SK-N-SH (cell line): Measurements from ENCODE around the gene GPR171.

Experiments
- CHD2 ChIP-seq: fragments of 150-350 bp; IDR thresholded peaks from 2 replicates; pipeline ENCODE4 v1.6.1; 2018; ENCODE audit warnings: low read length; ENCODE audit not compliant: partially characterized antibody
- CTCF ChIP-seq: fragments of 200-600 bp; sonication (generic); IDR thresholded peaks from 2 replicates; pipeline ENCODE4 v1.6.1; 2017; ENCODE audit warnings: antibody characterized with exemption, mild to moderate bottlenecking, moderate library complexity
- EP300 ChIP-seq, 2 experiments: IDR thresholded peaks; 2 replicates each; pipeline versions ENCODE4 v1.4.0 to v1.6.1; 2012; ENCODE audit warnings: borderline replicate concordance in 1 of 2, low read depth in 1 of 2, low read length in 1 of 2
- GATA2 ChIP-seq: sonication (generic); formaldehyde crosslinking; IDR thresholded peaks from 2 replicates; pipeline ENCODE4 v1.5.0; 2020; ENCODE audit warnings: mild to moderate bottlenecking, missing genetic modification reagents
- NFIC ChIP-seq: IDR thresholded peaks from 2 replicates; pipeline ENCODE4 v1.4.0; 2012; ENCODE audit warnings: borderline replicate concordance
- PBX3 ChIP-seq: IDR thresholded peaks from 2 replicates; pipeline ENCODE4; 2012
- POLR2AphosphoS5 ChIP-seq: IDR thresholded peaks from 2 replicates; pipeline ENCODE4 v1.6.1; 2012; ENCODE audit warnings: low read depth, low read length
- RAD21 ChIP-seq: IDR thresholded peaks from 2 replicates; pipeline ENCODE4 v1.6.1; 2012; ENCODE audit warnings: mild to moderate bottlenecking, low read length
- REST ChIP-seq: IDR thresholded peaks from 2 replicates; pipeline ENCODE4 v1.6.1; 2012; ENCODE audit warnings: mild to moderate bottlenecking, low read depth, low read length, moderate library complexity
- RFX5 ChIP-seq: IDR thresholded peaks from 2 replicates; pipeline ENCODE4 v1.6.1; 2012; ENCODE audit warnings: mild to moderate bottlenecking, improper control_type of control experiment, low read length
- TAF1 ChIP-seq: IDR thresholded peaks from 2 replicates; pipeline ENCODE4 v1.6.1; 2012; ENCODE audit warnings: low read depth, mild to moderate bottlenecking, low read length, moderate library complexity, borderline replicate concordance
- TCF12 ChIP-seq: IDR thresholded peaks from 2 replicates; pipeline ENCODE4 v1.4.0; 2012
- TEAD4 ChIP-seq: IDR thresholded peaks from 2 replicates; pipeline ENCODE4 v1.4.0; 2012; ENCODE audit warnings: mild to moderate bottlenecking, borderline replicate concordance; ENCODE audit not compliant: insufficient read depth
- USF2 ChIP-seq: fragments of 150-350 bp; IDR thresholded peaks from 2 replicates; pipeline ENCODE4 v1.6.1; 2017; ENCODE audit warnings: antibody characterized with exemption, low read length, low read depth, borderline replicate concordance

GRCh38 chr3:151182349-151183079 is 20.5 kb downstream of the GPR171 start:
- no peak for TF ChIP-seq PBX3
- TF ChIP-seq TAF1, result no peak
- no peak for TF ChIP-seq CTCF
- TF ChIP-seq REST, result no peak
- TF ChIP-seq RAD21, result no peak
- TF ChIP-seq RFX5, result no peak
- TF ChIP-seq TCF12, result no peak
- TF ChIP-seq POLR2AphosphoS5, result no peak
- TF ChIP-seq USF2, result no peak
- TF ChIP-seq TEAD4, result no peak
- no peak for TF ChIP-seq NFIC
- TF ChIP-seq EP300 (IDR thresholded peaks at IDR 0.05; ENCODE audit: borderline replicate concordance in 1 of 2, low read depth in 1 of 2, low read length in 1 of 2), result no peak
- TF ChIP-seq GATA2, result peak; percentile 62
- TF ChIP-seq CHD2, result no peak
